ENCODE results near the gene DYNC1H1. TPM values are rescaled to one million over a fixed set of nuclear protein-coding genes. Genes with fewer than 3 reads are reported as not detected.

DYNC1H1 gene
- total RNA-seq, 1 donor from 2014 or later = 735 TPM

DNA sequence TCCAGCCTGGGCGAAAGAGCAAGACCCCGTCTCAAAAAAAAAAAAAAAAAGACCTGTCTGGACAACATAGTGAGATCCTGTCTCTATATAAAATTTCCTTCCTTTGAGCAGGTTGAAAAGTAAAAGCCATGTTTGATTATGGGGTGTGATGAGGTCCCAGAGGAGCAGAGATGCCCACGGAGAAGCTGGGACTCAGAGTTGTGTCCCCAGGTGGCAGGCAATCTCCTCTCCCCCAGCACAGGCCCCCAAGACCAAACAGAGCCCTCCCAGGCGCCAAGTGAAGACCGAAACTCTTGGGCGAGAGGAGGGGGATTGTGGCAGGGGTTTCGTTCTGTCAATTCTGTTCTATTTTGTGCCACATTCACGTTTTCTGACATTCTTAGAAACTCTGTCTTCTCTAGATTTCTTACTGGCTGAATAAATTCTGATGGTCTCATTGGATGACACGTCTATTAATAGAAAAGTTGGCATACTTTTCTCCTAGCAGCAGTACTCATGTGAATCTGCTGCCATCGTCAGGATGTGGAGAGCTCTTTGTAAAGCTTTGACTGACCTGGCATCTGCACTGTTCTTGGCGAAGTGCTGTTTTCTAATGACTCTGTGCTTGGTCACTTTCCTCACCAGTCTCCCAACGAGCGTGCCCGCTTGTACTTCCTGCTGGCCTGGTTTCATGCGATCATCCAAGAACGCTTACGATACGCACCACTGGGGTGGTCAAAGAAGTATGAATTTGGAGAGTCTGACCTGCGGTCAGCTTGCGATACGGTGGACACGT is 79.1 kb downstream of the DYNC1H1 start:
- no peak for DNase-seq (ENCODE audit: low spot score)
- TF ChIP-seq, protein P1, sequence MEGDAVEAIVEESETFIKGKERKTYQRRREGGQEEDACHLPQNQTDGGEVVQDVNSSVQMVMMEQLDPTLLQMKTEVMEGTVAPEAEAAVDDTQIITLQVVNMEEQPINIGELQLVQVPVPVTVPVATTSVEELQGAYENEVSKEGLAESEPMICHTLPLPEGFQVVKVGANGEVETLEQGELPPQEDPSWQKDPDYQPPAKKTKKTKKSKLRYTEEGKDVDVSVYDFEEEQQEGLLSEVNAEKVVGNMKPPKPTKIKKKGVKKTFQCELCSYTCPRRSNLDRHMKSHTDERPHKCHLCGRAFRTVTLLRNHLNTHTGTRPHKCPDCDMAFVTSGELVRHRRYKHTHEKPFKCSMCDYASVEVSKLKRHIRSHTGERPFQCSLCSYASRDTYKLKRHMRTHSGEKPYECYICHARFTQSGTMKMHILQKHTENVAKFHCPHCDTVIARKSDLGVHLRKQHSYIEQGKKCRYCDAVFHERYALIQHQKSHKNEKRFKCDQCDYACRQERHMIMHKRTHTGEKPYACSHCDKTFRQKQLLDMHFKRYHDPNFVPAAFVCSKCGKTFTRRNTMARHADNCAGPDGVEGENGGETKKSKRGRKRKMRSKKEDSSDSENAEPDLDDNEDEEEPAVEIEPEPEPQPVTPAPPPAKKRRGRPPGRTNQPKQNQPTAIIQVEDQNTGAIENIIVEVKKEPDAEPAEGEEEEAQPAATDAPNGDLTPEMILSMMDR (IDR thresholded peaks at IDR 0.05) = peak; percentile 10
- H3K9me3 Mint-ChIP-seq (ENCODE audit: low read depth) = no peaks in the 10 kb centered on the region
- no peaks in the 10 kb centered on the region for H3K4me1 Mint-ChIP-seq (ENCODE audit: low read depth)
- H3K36me3 Mint-ChIP-seq (ENCODE audit: low read depth) = peaks cover 63% of the 10 kb centered on the region
- no peak overlapping the region for H3K4me3 Mint-ChIP-seq (ENCODE audit: unreplicated experiment)
- no peaks in the 10 kb centered on the region for H3K27me3 Mint-ChIP-seq (ENCODE audit: low read depth)
- H3K27ac Mint-ChIP-seq (ENCODE audit: unreplicated experiment) = no peak overlapping the region

DNA sequence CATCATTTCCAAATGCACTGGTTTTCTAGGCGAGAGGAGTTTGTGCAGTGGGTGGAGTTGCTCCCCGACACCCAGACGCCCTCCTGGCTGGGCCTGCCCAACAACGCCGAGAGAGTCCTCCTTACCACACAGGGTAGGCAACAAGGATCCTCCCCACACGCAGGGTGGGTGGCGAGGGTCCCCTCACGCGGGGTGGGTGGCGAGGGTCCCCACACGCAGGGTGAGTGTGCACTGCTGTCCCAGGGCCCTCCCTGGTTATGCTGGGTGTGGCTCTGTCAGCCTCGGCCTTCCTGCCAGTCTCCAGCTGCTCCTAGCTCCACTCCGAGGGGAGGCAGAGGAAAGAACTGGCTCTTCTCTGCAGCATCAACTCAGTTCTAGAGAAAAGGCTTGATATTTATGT is 80.2 kb downstream of the DYNC1H1 start:
- Mint-ChIP-seq H3K9me3 (ENCODE audit: low read depth) (no peaks in the 10 kb centered on the region), H3K36me3 (ENCODE audit: low read depth) (peaks cover 62% of the 10 kb centered on the region), H3K27ac (ENCODE audit: unreplicated experiment) (no peak overlapping the region), H3K27me3 (ENCODE audit: low read depth) (no peaks in the 10 kb centered on the region), H3K4me3 (ENCODE audit: unreplicated experiment) (no peak overlapping the region), H3K4me1 (ENCODE audit: low read depth) (no peaks in the 10 kb centered on the region)
- TF ChIP-seq, protein P1 (IDR thresholded peaks at IDR 0.05) = no peak
- DNase-seq (ENCODE audit: low spot score) = no peak

DNA sequence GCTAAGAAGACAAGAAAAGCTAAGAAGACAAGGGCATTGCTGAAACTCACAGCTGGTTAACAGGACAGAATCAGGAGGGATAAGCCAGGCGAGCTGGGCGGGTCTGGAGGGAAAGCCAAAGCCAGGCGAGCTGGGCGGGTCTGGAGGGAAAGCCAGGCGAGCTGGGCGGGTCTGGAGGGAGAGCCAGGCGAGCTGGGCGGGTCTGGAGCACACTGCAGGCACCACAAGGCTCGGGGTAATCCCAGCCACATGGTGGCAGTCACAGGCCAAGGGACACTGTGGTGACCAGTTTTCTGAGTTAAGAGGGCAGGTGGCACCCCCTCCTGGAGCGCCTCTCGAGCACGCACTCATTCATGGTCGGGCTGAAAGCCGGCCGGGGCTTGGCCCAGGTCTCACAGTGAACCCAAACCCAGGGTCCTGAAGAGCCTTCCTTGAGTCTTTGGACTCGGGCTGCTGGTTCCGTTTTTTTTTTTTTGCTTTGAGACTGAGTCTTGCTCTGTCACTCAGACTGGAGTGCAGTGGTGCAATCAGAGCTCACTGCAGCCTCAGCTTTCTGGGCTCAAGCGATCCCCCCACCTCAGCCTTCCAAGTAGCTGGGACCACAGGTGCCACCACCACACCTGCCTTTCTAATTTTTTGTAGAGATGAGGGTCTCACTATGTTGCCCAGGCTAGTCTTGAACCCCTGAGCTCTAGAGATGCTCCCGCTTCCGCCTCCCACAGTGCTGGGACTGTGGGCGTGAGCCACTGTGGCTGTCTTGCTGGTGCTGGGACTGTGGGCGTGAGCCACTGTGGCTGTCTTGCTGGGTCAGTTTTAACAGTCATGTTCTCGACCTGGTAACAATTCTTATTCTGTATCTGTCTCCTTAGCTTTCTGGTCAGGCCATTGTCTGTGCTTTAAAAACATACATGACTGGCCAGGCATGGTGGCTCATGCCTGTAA is 82.2 kb downstream of the DYNC1H1 start:
- Mint-ChIP-seq H3K27me3 (ENCODE audit: low read depth) (no peaks in the 10 kb centered on the region), H3K36me3 (ENCODE audit: low read depth) (peaks cover 59% of the 10 kb centered on the region), H3K27ac (ENCODE audit: unreplicated experiment) (no peak overlapping the region), H3K4me1 (ENCODE audit: low read depth) (no peaks in the 10 kb centered on the region), H3K9me3 (ENCODE audit: low read depth) (no peaks in the 10 kb centered on the region), H3K4me3 (ENCODE audit: unreplicated experiment) (no peak overlapping the region)
- TF ChIP-seq, protein P1 (IDR thresholded peaks at IDR 0.05) = peak; percentile 54
- DNase-seq (ENCODE audit: low spot score) = no peak

DNA sequence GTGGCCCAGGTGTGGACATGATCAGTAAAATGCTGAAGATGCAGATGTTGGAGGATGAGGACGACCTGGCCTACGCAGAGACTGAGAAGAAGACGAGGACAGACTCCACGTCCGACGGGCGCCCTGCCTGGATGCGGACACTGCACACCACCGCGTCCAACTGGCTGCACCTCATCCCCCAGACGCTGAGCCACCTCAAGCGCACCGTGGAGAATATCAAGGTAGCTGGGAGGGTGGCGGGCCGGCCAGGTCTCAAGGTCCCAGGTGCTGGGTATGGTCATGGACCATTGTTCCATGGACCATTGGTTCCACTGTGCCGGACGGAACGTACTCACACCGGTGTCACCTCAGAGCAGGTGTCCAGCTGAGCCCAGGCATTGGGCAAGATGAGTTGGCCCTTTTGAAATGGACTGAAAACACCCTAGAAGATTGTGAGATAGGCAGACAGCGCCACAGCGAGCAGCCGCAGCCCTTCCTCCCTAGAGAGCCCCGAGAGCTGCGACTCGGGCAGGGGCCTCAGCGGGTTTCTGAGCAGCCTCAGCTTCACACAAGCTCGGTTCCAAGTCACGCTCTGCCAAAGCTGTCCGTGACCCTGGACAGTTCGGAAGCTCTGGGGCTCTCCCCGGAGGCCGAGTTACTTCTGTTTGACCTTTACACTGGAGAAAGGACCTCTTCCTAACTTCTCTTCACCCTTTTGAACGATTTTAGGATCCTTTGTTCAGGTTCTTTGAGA is 83.6 kb downstream of the DYNC1H1 start:
- DNase-seq (ENCODE audit: low spot score) = no peak
- no peaks in the 10 kb centered on the region for H3K9me3 Mint-ChIP-seq (ENCODE audit: low read depth)
- no peaks in the 10 kb centered on the region for H3K4me1 Mint-ChIP-seq (ENCODE audit: low read depth)
- H3K27ac Mint-ChIP-seq (ENCODE audit: unreplicated experiment) = peak overlapping the region; percentile 71
- TF ChIP-seq, protein P1 (IDR thresholded peaks at IDR 0.05) = no peak
- H3K36me3 Mint-ChIP-seq (ENCODE audit: low read depth) = peaks cover 59% of the 10 kb centered on the region
- H3K27me3 Mint-ChIP-seq (ENCODE audit: low read depth) = no peaks in the 10 kb centered on the region
- H3K4me3 Mint-ChIP-seq (ENCODE audit: unreplicated experiment) = no peak overlapping the region
